Mesothelial cell of epicardium (in vitro differentiated cells): Measurements from ENCODE around the gene KRTAP12-2. TPM values are rescaled to one million over a fixed set of nuclear protein-coding genes. Genes with fewer than 3 reads are reported as not detected.
"Not testable (repeated sequence)": the region's sequence is repeated elsewhere in the genome, so short reads cannot be mapped to it uniquely, and the experiment has no call there.

ENCODE experiments used
- DNase-seq, 2 experiments: peaks; one replicate each; pipeline ENCODE4 v3.0.0; 2021; ENCODE audit warnings: low spot score in 2 of 2; ENCODE audit not compliant: unreplicated experiment in 2 of 2
- H3K27ac Mint-ChIP-seq: 2 replicates; pipeline ENCODE4 v1.8.0; 2021; ENCODE audit warnings: mixed read lengths
- H3K27me3 Mint-ChIP-seq: 2 replicates; pipeline ENCODE4 v1.8.0; 2021; ENCODE audit warnings: low read depth, mixed read lengths
- H3K36me3 Mint-ChIP-seq: 2 replicates; pipeline ENCODE4 v1.8.0; 2021; ENCODE audit warnings: mixed read lengths
- H3K4me1 Mint-ChIP-seq: 2 replicates; pipeline ENCODE4 v1.8.0; 2021; ENCODE audit warnings: mixed read lengths
- H3K4me3 Mint-ChIP-seq: 2 replicates; pipeline ENCODE4 v1.8.0; 2021; ENCODE audit warnings: mild to moderate bottlenecking, moderate library complexity, mixed read lengths
- H3K9me3 Mint-ChIP-seq: 2 replicates; pipeline ENCODE4 v1.8.0; 2021; ENCODE audit warnings: mixed read lengths
- CTCF ChIP-seq: fragments of 200-600 bp; sonication (generic); IDR thresholded peaks from one replicate; pipeline ENCODE4 v1.5.0; 2021; ENCODE audit warnings: antibody characterized with exemption; ENCODE audit not compliant: unreplicated experiment
- total RNA-seq: library from RNA; stranded (reverse); gene quantifications from 3 replicates; pipeline ENCODE4 v1.2.1, GENCODE V29; 2021

Gene KRTAP12-2
- total RNA-seq, 1 donor from 2014 or later = not detected

- no peak for TF ChIP-seq CTCF
- Mint-ChIP-seq H3K36me3 (no peaks in the 10 kb centered on the region), H3K27me3 (peaks cover 8% of the 10 kb centered on the region), H3K4me3 (no peak overlapping the region), H3K27ac (no peak overlapping the region), H3K9me3 (peaks cover 4% of the 10 kb centered on the region), H3K4me1 (peaks cover 3% of the 10 kb centered on the region)
- no peak for DNase-seq
Observed at GRCh38 chr21:44650973-44651675, 15.6 kb downstream of the KRTAP12-2 start.

GRCh38 chr21:44650265-44650972, 16.3 kb downstream of the KRTAP12-2 start:
- Mint-ChIP-seq H3K4me1 (peaks cover 3% of the 10 kb centered on the region), H3K27ac (no peak overlapping the region), H3K4me3 (no peak overlapping the region), H3K36me3 (no peaks in the 10 kb centered on the region), H3K27me3 (peaks cover 8% of the 10 kb centered on the region), H3K9me3 (no peaks in the 10 kb centered on the region)
- DNase-seq = peak in 1 of 2 experiments; percentile 29
- no peak for TF ChIP-seq CTCF

- Mint-ChIP-seq H3K27me3 (peaks cover 8% of the 10 kb centered on the region), H3K4me3 (no peak overlapping the region), H3K4me1 (peaks cover 3% of the 10 kb centered on the region), H3K27ac (no peak overlapping the region), H3K9me3 (peaks cover 6% of the 10 kb centered on the region), H3K36me3 (no peaks in the 10 kb centered on the region)
- no peak for TF ChIP-seq CTCF
- DNase-seq = peak in 1 of 2 experiments; percentile 35
Observed at GRCh38 chr21:44649521-44650100, 17.1 kb downstream of the KRTAP12-2 start.

GRCh38 chr21:44648557-44649311, 18.0 kb downstream of the KRTAP12-2 start:
- no peaks in the 10 kb centered on the region for H3K36me3 Mint-ChIP-seq
- no peak overlapping the region for H3K27ac Mint-ChIP-seq
- H3K27me3 Mint-ChIP-seq = peaks cover 8% of the 10 kb centered on the region
- DNase-seq = peak in 1 of 2 experiments; percentile 33
- peaks cover 3% of the 10 kb centered on the region for H3K4me1 Mint-ChIP-seq
- TF ChIP-seq CTCF = no peak
- H3K4me3 Mint-ChIP-seq = no peak overlapping the region
- H3K9me3 Mint-ChIP-seq = peaks cover 15% of the 10 kb centered on the region

GRCh38 chr21:44647222-44647552, 19.5 kb downstream of the KRTAP12-2 start:
- peak in 1 of 2 experiments; percentile 33 for DNase-seq
- Mint-ChIP-seq H3K27me3 (peaks cover 8% of the 10 kb centered on the region), H3K9me3 (peaks cover 27% of the 10 kb centered on the region), H3K4me1 (peaks cover 3% of the 10 kb centered on the region), H3K36me3 (no peaks in the 10 kb centered on the region), H3K27ac (no peak overlapping the region), H3K4me3 (no peak overlapping the region)
- no peak for TF ChIP-seq CTCF

GRCh38 chr21:44646366-44647221, 20.1 kb downstream of the KRTAP12-2 start, which contains the start of gene KRTAP10-11:
Gene KRTAP10-11, plus strand, starts transcription at chr21:44646414. Its CDS starts 45 bp downstream, at chr21:44646459.
- peaks cover 30% of the 10 kb centered on the region for H3K9me3 Mint-ChIP-seq
- DNase-seq = peak in 1 of 2 experiments; percentile 21
- not testable (repeated sequence) for H3K27me3 Mint-ChIP-seq, H3K4me3 Mint-ChIP-seq, H3K4me1 Mint-ChIP-seq, H3K36me3 Mint-ChIP-seq, H3K27ac Mint-ChIP-seq
